Stimulated activated CD4-positive, alpha-beta T cell treated with anti-CD3 and anti-CD28 coated beads, Interleukin-12 subunit alpha, Interleukin-12 subunit beta, amount 100 ng/mL, for 4 hours (primary cell): ENCODE measurements around the gene ZNF672.
"Not testable (repeated sequence)": the region's sequence is repeated elsewhere in the genome, so short reads cannot be mapped to it uniquely, and the experiment has no call there.

Source experiments
- DNase-seq: peaks from one replicate; pipeline ENCODE4 v3.0.0-alpha.2; 2020

The ZNF672 gene

DNA sequence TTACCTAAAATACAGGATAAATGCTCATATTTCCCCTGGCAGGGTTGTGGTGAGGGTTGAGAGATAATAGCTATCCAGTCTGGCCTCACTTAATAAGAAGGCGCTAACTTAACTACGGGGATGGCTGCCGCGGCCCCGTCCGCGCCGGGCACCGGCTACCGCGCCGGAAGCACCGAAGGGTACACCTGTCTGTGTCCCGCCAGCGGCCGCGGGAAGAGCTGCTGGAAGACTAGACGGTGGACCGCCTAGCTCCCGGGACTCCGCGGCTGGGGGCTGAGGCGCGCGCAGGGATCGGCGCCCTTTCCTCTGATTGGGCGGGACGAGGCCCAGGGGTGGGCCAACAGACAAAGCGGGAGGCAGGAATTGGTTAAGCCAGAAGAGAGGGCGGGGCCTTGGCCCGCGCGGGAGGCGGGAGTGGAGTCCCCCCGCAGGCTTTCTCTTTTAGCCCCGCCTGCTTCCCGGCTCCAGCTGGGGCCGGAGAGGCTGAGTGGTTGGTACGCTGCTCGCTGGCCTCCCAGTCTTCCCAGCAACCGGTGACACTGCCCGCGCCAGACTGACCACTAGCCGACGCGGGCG lies at the start of gene ZNF672:
TSS of gene ZNF672 (plus strand) at position 444 of the 576 bp plus-strand sequence. CDS start 9,051 bp downstream, outside the sequence.
- peak; percentile 90 for DNase-seq

- no peak for DNase-seq
Observed at GRCh38 chr1:248788327-248788726, 49.7 kb upstream of the ZNF672 start.

- not testable (repeated sequence) for DNase-seq
Observed at GRCh38 chr1:248789337-248789736, 48.7 kb upstream of the ZNF672 start.

- DNase-seq: no peak
Observed at GRCh38 chr1:248790456-248790855, 47.6 kb upstream of the ZNF672 start.

- DNase-seq: no peak
Observed at GRCh38 chr1:248791010-248791409, 47.0 kb upstream of the ZNF672 start.

GRCh38 chr1:248792342-248792741 lies 45.7 kb upstream of the ZNF672 start:
- DNase-seq: no peak

DNA sequence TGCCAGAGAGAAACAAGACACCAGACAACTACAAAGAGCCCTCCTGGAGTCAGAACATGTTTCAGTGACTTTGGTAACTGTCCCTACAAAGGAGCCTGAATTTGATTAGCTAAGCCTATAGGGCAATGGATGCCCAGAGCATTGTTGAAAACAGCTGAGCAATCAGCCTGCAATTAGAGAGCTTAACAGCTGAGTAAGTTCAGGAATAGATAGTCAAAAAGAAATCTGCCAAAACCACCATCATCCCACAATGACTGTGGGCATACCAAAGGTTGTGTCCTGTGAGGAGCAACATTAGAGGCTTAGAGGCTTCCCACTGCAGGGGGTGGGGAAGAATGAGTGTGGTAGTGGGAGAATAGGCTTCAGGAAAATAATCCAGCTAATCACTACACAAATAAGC lies 44.4 kb upstream of the ZNF672 start:
- no peak for DNase-seq

DNA sequence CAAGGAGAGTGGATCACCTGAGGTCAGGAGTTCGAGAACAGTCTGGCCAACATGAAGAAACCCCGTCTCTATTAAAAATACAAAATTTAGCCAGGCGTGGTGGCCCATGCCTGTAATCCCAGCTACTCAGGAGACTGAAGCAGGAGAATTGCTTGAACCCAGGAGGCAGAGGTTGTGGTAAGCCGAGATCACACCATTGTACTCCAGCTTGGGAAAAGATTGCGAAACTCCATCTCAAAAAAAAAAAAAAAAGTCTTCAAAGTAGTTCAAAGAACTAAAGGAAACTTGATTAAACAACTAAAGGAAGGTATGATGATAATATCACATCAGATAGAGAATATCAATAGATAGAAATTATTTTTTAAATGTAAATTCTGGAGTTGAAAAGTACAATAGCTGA lies 43.4 kb upstream of the ZNF672 start:
- not testable (repeated sequence) for DNase-seq

GRCh38 chr1:248798791-248799190 lies 39.2 kb upstream of the ZNF672 start:
- DNase-seq: no peak

GRCh38 chr1:248800459-248800858 lies 37.6 kb upstream of the ZNF672 start:
- no peak for DNase-seq

DNA sequence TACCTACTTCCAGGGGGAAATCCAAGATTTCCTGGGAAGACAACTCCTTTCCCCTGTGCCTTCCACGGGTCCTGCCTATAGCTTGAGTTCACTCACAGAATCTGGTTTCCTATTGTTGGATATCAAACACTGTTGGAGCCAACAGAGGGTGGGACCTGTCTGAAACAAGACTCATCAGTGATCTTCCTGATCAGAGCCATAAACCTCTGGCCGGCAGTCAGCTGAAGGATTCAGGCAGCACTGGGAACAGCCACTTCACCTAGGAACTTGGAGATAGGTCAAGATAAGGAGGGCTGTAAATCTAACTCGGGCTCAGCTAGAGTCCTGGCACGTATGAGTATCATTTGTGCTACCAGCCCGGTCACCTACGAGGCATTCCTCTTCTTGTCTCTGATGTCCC lies 35.6 kb upstream of the ZNF672 start:
- no peak for DNase-seq

GRCh38 chr1:248803501-248803900 lies 34.5 kb upstream of the ZNF672 start:
- not testable (repeated sequence) for DNase-seq

- DNase-seq: no peak
Observed at GRCh38 chr1:248804771-248805681, 33.0 kb upstream of the ZNF672 start.

DNA sequence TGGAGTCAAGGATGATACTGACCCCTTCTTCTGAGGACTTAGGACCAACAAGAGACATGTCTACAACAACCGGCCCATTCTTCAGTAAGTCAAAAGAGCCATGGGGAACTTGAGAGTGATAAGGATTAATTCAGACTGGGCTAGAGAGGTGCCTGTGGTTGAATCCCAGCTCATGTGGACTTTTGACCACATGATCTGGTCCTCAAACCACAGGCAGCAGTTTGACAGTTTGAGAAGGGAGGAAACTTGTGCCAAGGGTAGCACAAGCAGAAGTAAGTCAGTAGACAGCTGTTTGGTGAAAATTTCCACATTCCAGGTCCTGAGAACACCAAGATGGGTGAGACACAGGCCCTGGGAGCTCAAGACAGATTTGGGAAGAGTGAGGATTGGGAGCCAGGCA lies 32.1 kb upstream of the ZNF672 start:
- no peak for DNase-seq

DNA sequence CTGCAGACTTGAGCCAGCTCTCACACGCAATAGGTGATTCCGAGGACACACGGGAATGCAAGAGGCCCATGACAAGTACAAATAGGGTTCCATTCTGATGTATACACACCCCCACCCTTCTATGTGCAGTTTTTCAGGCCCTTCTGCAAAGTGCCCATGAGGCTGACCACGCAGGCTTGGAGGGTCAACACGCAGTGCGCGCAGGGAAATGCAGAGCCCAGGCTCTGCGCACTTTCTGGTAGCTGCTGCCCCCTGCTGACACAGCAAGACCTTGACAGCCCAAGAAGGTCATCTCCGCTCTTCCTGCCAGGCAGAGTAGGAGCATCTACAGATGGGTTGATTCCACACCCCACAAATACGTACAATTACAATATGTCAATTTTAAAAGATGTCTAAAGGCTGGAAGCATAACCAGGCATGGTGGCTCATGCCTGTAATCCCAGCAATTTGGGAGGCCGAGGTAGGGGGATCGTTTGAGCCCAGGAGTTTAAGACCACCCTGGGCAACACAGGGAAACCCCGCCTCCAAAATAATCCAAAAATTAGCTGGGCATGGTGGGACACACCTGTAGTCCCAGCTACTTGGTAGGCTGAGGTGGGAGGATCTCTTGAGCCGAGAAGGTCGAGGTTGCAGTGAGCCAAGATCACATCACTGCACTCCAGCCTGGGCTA lies 30.8 kb upstream of the ZNF672 start:
- DNase-seq: peak; percentile 56

DNA sequence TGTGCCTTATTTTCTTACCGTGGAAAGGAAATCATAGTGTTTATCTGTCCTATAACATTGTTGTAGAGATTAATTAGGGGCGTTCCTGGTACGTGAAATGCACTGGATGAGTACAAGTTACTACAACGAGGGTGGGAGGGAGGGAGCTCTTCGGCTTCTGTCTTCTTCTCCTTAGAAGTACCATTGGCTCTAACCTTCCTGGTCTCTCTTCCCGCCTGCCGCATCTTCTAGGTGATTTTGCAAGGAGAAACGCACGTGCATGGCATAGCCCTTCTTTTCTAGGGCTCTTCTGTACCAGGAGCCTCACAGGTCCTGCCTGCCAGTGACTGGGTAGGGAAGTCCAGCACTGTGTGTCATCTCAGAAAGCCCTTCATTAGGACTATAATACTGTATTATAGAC lies 29.1 kb upstream of the ZNF672 start:
- no peak for DNase-seq

GRCh38 chr1:248810000-248810726 lies 27.9 kb upstream of the ZNF672 start:
- no peak for DNase-seq

GRCh38 chr1:248810727-248811513 lies 27.1 kb upstream of the ZNF672 start:
- DNase-seq: no peak

DNA sequence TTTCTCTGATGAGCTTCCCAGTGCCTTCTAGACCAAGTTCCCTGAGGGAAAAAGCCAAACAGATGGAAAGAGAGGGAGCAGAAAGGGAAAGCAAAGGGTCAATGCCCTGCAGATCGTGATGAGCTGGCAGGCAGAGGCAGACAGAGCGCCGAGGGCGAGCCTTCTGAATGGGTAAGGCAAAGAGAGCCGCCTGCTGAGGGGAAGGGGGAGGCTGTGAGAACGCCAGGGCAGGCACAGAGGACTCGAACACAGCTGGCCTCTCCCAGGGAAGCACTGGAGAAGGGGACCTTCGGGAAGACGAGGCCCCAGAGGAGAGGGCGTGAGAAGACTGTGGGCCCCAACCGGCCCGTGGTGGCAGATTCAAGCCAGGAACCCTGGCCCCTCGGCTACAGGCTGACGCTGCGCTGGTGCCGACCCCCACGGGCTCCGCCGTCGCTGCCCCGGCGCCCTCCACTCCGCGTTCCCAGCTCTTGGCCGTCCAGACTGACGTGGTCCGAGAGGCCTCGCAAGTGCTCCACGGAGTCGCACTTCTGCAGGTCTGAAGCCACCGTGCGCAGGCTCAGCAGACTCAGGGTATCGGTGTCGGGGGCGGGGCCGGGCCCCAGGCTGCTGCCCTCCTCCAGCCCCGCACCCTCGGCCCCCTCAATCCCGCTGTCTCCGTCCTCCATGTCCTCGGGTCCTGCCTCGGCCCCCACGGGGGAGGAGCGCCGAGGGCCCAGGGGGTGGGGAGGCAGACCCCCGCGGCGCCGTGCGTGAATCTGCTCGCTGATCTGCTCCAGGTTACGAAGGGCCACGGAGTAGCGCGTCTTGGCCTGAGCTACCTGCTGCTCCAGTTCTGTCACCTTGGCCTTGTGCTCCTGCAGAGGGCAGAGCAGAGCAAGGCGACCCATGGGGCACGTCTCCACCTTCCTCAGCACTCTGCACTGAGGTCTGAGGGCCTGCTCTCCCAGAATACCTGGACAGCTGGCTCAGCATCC lies 26.2 kb upstream of the ZNF672 start:
- DNase-seq: no peak

DNA sequence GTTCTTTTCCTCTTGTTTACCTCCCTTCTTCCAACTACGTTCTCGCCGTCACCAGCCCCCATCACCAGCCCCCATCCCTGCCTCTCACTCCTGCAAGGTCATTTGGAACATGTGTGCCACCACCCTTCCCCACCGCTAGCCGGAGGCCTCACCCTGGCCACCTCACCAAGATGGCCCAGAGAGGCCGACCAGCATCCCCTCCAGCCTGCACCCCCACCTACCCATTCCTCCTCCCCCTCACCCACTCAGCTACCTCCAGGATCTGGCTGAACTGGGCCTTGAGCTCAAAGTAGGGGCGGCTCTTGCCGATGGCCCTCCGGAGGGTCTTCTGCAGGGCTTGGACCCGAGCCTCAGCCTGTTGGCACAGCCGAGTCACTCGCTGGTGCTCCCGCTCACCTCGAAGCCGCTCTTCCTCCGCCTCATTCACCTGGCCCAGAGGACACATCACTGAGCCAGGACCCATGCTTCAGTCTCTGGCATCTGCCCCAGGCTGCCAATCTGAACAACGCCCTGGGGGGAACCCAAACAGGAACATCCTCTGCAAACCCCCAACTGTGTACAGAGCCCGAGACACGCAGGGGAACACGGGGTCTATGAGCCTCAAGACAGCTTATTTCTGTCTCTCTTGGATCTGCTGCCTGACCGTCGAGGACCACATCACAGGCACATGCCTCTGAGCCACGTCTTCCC lies 25.1 kb upstream of the ZNF672 start:
- no peak for DNase-seq
